Esophagus (tissue), 2 donors: ENCODE results near the gene FBXL17. TPM values are rescaled to one million over a fixed set of nuclear protein-coding genes. Genes with fewer than 3 reads are reported as not detected.

Source experiments
- H3K27ac ChIP-seq, 2 donors: one replicate each; pipeline ENCODE4 v1.5.1; 2013; ENCODE audit warnings: low read depth in 2 of 2, mild to moderate bottlenecking in 2 of 2, inconsistent platforms in 1 of 2, low read length in 1 of 2, moderate library complexity in 1 of 2
- H3K27me3 ChIP-seq, 2 donors: one replicate each; pipeline ENCODE4 v1.6.1; 2013; ENCODE audit warnings: low read length in 2 of 2, control low read depth in 1 of 2, mild to moderate bottlenecking in 1 of 2; ENCODE audit not compliant: insufficient read depth in 2 of 2, control insufficient read depth in 1 of 2
- H3K36me3 ChIP-seq, 2 donors: one replicate each; pipeline ENCODE4 v1.6.1; 2013; ENCODE audit warnings: low read length in 1 of 2; ENCODE audit not compliant: control insufficient read depth in 2 of 2, insufficient read depth in 2 of 2
- H3K4me1 ChIP-seq, 2 donors: one replicate each; pipeline ENCODE4 v1.6.1; 2013; ENCODE audit warnings: low read length in 1 of 2; ENCODE audit not compliant: control insufficient read depth in 2 of 2, insufficient read depth in 2 of 2
- H3K4me3 ChIP-seq, 2 donors: one replicate each; pipeline ENCODE4 v1.5.1; 2013; ENCODE audit warnings: low read length in 2 of 2, mild to moderate bottlenecking in 2 of 2, low read depth in 1 of 2, moderate library complexity in 1 of 2
- H3K9me3 ChIP-seq, 2 donors: one replicate each; pipeline ENCODE4 v1.6.1; 2013; ENCODE audit warnings: mild to moderate bottlenecking in 2 of 2, low read depth in 1 of 2, low read length in 1 of 2, moderate library complexity in 1 of 2; ENCODE audit not compliant: control insufficient read depth in 2 of 2, insufficient read depth in 1 of 2
- WGBS, 2 donors: extraction: QIAGEN DNeasy Blood & Tissue Kit; methylation state at CpG; one replicate each; pipeline ENCODE4 v1.1.7; 2013; 5-methylcytosine and 5-hydroxymethylcytosine counted together
- polyA plus RNA-seq, 2 donors: library from polyadenylated mRNA; stranded (reverse); fragments of 200-250 nt; gene quantifications; one replicate each; pipeline ENCODE4 v1.2.3, GENCODE V29; 2013
- donor health status: healthy with polysubstance abuse.
- donor health status: Bipolar disorder and iron deficiency.

FBXL17 gene
- polyA plus RNA-seq, 2 donors: 3.0 to 5.5 TPM

- H3K4me1 ChIP-seq: no peaks in the 10 kb centered on the region
- 87 to 90% methylated on average over 4 of the region's 4 CpGs for WGBS, 2 donors
- no peaks in the 10 kb centered on the region for H3K27me3 ChIP-seq
- no peak overlapping the region for H3K4me3 ChIP-seq
- no peaks in the 10 kb centered on the region for H3K36me3 ChIP-seq
- H3K27ac ChIP-seq: no peak overlapping the region
- no peaks in the 10 kb centered on the region for H3K9me3 ChIP-seq
Observed at GRCh38 chr5:108238461-108238860, 143.4 kb downstream of the FBXL17 start.

GRCh38 chr5:108233617-108234155, 148.2 kb downstream of the FBXL17 start:
- Histone ChIP-seq H3K27ac (no peak overlapping the region), H3K36me3 (no peaks in the 10 kb centered on the region), H3K4me3 (no peak overlapping the region), H3K4me1 (no peaks in the 10 kb centered on the region), H3K27me3 (no peaks in the 10 kb centered on the region), H3K9me3 (no peaks in the 10 kb centered on the region)
- 56 to 59% methylated on average over 3 of the region's 3 CpGs for WGBS, 2 donors

- H3K27me3 ChIP-seq: no peaks in the 10 kb centered on the region
- H3K4me3 ChIP-seq: no peak overlapping the region
- H3K27ac ChIP-seq: no peak overlapping the region
- no peaks in the 10 kb centered on the region for H3K36me3 ChIP-seq
- H3K9me3 ChIP-seq: no peaks in the 10 kb centered on the region
- no peaks in the 10 kb centered on the region for H3K4me1 ChIP-seq
Observed at GRCh38 chr5:108232805-108233204, 149.1 kb downstream of the FBXL17 start.

GRCh38 chr5:108222011-108222410, 159.9 kb downstream of the FBXL17 start:
- no peaks in the 10 kb centered on the region for H3K9me3 ChIP-seq

GRCh38 chr5:108220834-108221233, 161.1 kb downstream of the FBXL17 start:
- H3K36me3 ChIP-seq: no peaks in the 10 kb centered on the region
- H3K4me1 ChIP-seq: no peaks in the 10 kb centered on the region
- no peaks in the 10 kb centered on the region for H3K9me3 ChIP-seq
- 70 to 88% methylated on average over 1 of the region's 1 CpG for WGBS, 2 donors
- H3K27me3 ChIP-seq: no peaks in the 10 kb centered on the region
- H3K4me3 ChIP-seq: no peak overlapping the region
- no peak overlapping the region for H3K27ac ChIP-seq

More at GRCh38 chr5:108222011-108222410, 159.9 kb downstream of the FBXL17 start:
- Histone ChIP-seq H3K27ac (no peak overlapping the region), H3K4me1 (no peaks in the 10 kb centered on the region), H3K36me3 (no peaks in the 10 kb centered on the region), H3K27me3 (no peaks in the 10 kb centered on the region), H3K4me3 (no peak overlapping the region)

GRCh38 chr5:108216890-108217289, 165.0 kb downstream of the FBXL17 start:
- 80 to 85% methylated on average over 4 of the region's 4 CpGs for WGBS, 2 donors
- Histone ChIP-seq H3K36me3 (no peaks in the 10 kb centered on the region), H3K27ac (no peak overlapping the region), H3K27me3 (no peaks in the 10 kb centered on the region), H3K9me3 (no peaks in the 10 kb centered on the region), H3K4me1 (no peaks in the 10 kb centered on the region), H3K4me3 (no peak overlapping the region)

- Histone ChIP-seq H3K4me1 (no peaks in the 10 kb centered on the region), H3K27ac (no peak overlapping the region), H3K27me3 (no peaks in the 10 kb centered on the region), H3K36me3 (no peaks in the 10 kb centered on the region), H3K9me3 (no peaks in the 10 kb centered on the region), H3K4me3 (no peak overlapping the region)
Observed at GRCh38 chr5:108214857-108215256, 167.0 kb downstream of the FBXL17 start.

GRCh38 chr5:108212775-108213346, 169.0 kb downstream of the FBXL17 start:
- Histone ChIP-seq H3K4me1 (no peaks in the 10 kb centered on the region), H3K4me3 (no peak overlapping the region)
- WGBS, 2 donors: 76 to 78% methylated on average over 3 of the region's 3 CpGs

GRCh38 chr5:108206707-108207106, 175.2 kb downstream of the FBXL17 start:
- no peaks in the 10 kb centered on the region for H3K27me3 ChIP-seq
- no peaks in the 10 kb centered on the region for H3K4me1 ChIP-seq
- no peaks in the 10 kb centered on the region for H3K36me3 ChIP-seq
- H3K9me3 ChIP-seq: no peaks in the 10 kb centered on the region
- no peak overlapping the region for H3K4me3 ChIP-seq
- H3K27ac ChIP-seq: no peak overlapping the region
- WGBS, 2 donors: 90 to 95% methylated on average over 2 of the region's 2 CpGs

More at GRCh38 chr5:108212775-108213346, 169.0 kb downstream of the FBXL17 start:
- no peaks in the 10 kb centered on the region for H3K27me3 ChIP-seq
- no peaks in the 10 kb centered on the region for H3K36me3 ChIP-seq
- no peaks in the 10 kb centered on the region for H3K9me3 ChIP-seq
- H3K27ac ChIP-seq: no peak overlapping the region

- H3K27ac ChIP-seq: no peak overlapping the region
Observed at GRCh38 chr5:108201721-108202120, 180.2 kb downstream of the FBXL17 start.

More at GRCh38 chr5:108201721-108202120, 180.2 kb downstream of the FBXL17 start:
- no peaks in the 10 kb centered on the region for H3K36me3 ChIP-seq
- no peak overlapping the region for H3K4me3 ChIP-seq
- H3K27me3 ChIP-seq: no peaks in the 10 kb centered on the region
- no peaks in the 10 kb centered on the region for H3K9me3 ChIP-seq
- H3K4me1 ChIP-seq: no peaks in the 10 kb centered on the region
